HEK293T (cell line): ENCODE results near the gene RAPGEF4.

Source experiments
- FOXA1 ChIP-seq: fragments of 450-650 bp; IDR thresholded peaks from 2 replicates; pipeline ENCODE4 v1.6.1; 2016; ENCODE audit warnings: mild to moderate bottlenecking
- FOXK2 ChIP-seq: fragments of 450-650 bp; IDR thresholded peaks from 2 replicates; pipeline ENCODE4 v1.6.1; 2016; ENCODE audit warnings: mild to moderate bottlenecking
- FOXM1 ChIP-seq: fragments of 450-650 bp; IDR thresholded peaks from 2 replicates; pipeline ENCODE4 v1.6.1; 2017; ENCODE audit warnings: mild to moderate bottlenecking, borderline replicate concordance
- L3MBTL2 ChIP-seq: fragments of 450-650 bp; conservative IDR thresholded peaks from 2 replicates; pipeline ENCODE4 v1.6.1; 2016; ENCODE audit warnings: mild to moderate bottlenecking

- no peak for TF ChIP-seq FOXA1
- TF ChIP-seq FOXM1, result no peak
- TF ChIP-seq FOXK2, result no peak
- TF ChIP-seq L3MBTL2, result no peak
Observed at GRCh38 chr2:172839446-172839845, 103.8 kb downstream of the RAPGEF4 start.
